Measurements from ENCODE around the gene TMEM97. TPM values are rescaled to one million over a fixed set of nuclear protein-coding genes. Genes with fewer than 3 reads are reported as not detected.
"Not testable (repeated sequence)": the region's sequence is repeated elsewhere in the genome, so short reads cannot be mapped to it uniquely, and the experiment has no call there.

TMEM97 gene
- total RNA-seq = 2.3 TPM
- long read RNA-seq, partial matches to known transcripts = 0 of 3 reads
- long read RNA-seq, other reads (novel, unspliced or antisense) = 1 of 3 reads

DNA sequence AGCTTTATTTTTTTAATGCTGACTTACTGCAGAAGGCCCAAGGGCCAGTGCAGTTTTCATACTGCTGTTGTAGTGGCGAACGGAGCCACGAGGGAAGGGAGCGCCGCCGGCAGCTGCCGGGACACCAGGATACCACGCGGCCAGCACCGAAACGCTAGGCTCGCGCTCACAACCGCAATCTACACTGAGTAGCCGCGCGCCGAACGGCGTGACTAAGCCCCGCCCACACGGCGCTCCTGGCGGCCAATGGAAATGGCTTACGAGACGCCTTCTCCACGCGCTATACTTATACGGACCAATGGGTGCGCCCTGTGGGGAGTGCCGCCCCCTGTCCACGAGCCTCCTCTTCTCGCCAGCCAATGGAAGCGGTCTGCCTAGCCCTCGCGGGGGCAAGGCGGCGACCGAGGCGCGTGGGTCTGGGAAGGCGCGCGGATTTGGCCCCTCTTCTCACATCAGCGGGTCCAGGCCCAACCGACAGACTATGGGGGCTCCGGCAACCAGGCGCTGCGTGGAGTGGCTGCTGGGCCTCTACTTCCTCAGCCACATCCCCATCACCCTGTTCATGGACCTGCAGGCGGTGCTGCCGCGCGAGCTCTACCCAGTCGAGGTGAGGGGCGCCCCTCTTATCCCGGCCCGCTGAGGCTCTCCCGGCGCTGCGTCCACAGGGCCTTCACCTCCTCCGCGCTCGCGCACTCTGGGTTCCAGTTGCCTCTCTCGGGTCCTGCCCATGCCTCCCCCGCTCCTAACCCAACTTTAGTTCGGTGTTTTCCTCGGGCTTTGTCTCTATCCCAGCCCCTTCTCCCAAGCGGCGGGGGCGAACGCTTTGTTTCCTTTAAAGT, at the start of gene TMEM97:
Gene TMEM97, plus strand, starts transcription at position 442 of the 839 bp plus-strand sequence. Its CDS starts 40 bp downstream, at position 482.
- peak; percentile 100 for ATAC-seq
- intact Hi-C loops (cut with DNase I) = loop anchor here (1.0 kb wide), 1 partner anchor 15 kb away; no protein-coding TSS in a partner anchor

DNA sequence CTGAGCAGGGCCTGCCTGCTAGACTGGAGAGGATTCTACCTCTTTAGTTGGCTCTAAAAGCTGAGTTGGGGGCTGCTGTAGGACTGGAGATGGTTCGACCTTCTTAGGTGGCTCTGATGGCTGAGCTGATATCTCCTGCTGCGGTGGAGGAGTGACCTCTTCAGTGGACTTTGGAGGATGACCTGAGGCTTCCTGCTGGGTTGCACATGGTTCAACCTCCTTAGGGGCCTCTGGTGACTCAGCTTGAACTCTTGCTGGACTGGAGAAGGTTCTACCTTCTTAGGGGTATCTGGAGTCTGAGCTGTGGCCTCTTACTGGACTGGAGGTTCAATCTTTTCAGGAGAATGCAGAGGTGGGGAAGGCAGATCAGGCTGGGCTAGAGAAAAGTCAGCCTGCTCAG, 48.9 kb upstream of the TMEM97 start:
- DNase-seq (ENCODE audit: missing footprints) (no peak), ATAC-seq (no peak)
- intact Hi-C loops (cut with DNase I) = no loop called here

More for the DNA sequence above, at the start of gene TMEM97:
- DNase-seq (ENCODE audit: missing footprints) = peak; percentile 98

DNA sequence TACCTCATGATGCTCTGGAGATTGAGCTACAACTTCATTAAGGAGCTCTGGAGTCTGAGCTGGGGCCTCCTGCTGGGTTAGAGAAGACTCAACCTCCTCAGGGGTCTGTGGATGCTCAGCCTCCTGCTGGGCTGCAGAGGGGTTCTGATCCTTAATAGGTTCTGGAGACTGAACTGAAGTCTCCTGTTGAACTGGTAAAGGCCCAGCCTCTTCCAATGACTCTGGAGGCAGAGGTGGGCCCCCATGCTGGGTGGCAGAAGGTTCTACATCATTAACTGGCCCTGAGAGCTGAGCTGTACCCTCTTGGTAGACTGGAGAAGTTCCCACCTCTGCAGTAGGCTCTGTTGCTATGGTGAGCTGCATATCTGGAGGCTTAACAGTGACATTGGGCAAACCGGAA, 48.1 kb upstream of the TMEM97 start:
- ATAC-seq = no peak
- no peak for DNase-seq (ENCODE audit: missing footprints)
- intact Hi-C loops (cut with DNase I) = no loop called here

DNA sequence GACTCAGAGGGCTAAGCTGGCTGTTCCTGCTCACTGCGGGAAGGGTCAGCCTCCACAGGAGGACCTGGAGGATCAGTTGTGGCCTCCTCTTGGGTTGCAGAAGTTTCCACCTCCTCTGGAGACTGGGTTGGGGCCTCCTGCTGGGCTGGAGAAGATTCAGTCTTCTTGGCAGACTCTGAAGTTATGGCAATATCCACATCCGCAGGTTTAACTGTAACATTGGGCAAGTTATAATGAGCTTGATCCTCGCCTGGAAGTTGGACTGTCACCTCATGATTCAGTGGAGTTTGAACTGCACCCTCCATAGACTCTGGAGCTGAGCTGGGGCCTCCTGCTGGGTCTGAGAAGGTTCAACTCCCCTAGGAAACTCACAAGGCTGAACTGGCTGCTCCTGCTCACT, 47.6 kb upstream of the TMEM97 start:
- DNase-seq (ENCODE audit: missing footprints) (no peak), ATAC-seq (no peak)
- intact Hi-C loops (cut with DNase I) = no loop called here

DNA sequence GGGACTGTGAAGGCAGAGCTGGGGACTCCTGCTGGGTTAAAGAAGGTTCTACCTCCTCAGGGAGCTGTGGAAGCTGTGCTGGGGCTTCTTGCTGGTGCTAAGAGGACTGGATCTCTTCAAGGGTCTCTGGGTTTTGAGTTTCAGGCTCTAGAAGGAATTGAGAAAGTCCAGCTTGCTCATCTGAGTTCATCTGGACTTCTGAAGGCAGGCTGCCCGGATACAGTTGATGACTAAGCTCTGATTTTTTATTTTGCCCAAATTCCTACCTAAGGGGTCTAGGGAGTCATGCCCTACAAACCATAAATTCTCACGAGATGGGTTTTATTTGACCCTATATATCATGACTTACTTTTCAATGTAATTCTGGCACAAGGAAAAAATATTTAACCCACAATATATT, 46.8 kb upstream of the TMEM97 start:
- intact Hi-C loops (cut with DNase I) = no loop called here
- no peak for ATAC-seq

DNA sequence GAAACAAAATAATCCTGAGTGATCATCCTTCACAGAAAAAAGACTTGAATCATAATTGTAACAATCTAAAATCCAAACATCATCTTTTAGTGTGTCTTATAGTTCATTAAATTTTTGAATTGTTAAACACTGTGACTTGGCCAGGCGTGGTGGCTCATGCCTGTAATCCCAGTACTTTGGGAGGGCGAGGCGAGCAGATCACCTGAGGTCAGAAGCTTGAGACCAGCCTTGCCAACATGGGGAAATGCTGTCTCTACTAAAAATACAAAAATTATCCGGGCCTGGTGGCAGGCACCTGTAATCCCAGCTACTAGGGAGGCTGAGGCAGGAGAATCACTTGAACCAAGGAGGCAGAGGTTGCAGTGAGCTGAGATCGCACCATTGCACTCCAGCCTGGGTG, 45.7 kb upstream of the TMEM97 start:
- ATAC-seq; DNase-seq (ENCODE audit: missing footprints); intact Hi-C loops (cut with DNase I): not testable (repeated sequence)

More for the DNA sequence above, 46.8 kb upstream of the TMEM97 start:
- no peak for DNase-seq (ENCODE audit: missing footprints)

DNA sequence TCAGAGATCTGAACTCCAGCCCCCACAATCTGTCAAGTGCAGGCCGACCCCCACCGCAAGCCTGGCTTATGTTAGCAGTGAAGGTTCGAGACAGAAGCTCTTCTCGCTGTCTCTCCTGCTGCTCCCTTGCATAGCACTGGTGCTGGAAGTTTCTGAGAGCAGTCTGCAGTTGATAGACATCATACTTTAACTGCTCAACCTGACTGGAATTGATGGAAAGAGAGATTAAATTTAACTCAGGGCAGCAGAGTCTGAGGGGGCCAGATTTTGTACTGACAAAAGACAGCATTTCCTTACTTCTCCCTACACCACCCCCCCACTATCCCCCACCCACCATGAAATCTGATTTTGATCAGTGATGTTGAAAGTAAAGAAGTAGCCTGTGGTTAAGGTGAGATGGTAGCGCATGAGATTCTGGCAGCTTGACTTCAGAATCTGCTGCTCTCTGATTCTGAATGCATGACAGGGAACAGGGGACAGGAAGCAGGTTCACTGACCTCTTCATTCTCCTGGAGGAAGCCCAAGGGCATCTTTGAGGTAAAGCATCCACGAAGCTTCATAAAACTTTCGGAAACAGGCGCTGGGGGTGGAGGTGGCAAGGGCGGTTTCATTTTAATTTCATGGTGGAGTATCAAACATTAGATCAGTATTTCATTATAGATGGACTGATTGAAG, 44.3 kb upstream of the TMEM97 start:
- intact Hi-C loops (cut with DNase I) = no loop called here
- no peak for ATAC-seq
- DNase-seq (ENCODE audit: missing footprints) = no peak

DNA sequence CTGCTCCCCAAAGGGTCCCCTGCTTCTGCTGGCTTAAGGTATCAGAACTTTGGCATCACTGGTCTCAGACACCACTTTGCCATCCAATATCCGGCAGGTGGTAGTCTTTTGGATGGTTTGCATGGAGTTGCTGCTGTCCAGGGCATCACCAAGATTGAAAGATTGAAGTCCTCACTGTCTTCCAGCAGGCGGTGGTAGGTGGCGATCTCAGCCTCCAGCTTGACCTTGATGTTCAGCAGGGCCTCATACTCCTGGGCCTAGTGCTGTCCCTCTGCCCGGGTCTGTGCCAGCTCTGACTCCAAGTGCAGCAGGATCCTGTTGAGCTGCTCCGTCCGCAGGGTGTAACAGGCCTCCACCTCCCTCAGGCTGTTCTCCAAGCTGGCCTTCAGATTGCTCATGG, 43.0 kb upstream of the TMEM97 start:
- intact Hi-C loops (cut with DNase I) = no loop called here
- DNase-seq (ENCODE audit: missing footprints) = no peak
- ATAC-seq = no peak

DNA sequence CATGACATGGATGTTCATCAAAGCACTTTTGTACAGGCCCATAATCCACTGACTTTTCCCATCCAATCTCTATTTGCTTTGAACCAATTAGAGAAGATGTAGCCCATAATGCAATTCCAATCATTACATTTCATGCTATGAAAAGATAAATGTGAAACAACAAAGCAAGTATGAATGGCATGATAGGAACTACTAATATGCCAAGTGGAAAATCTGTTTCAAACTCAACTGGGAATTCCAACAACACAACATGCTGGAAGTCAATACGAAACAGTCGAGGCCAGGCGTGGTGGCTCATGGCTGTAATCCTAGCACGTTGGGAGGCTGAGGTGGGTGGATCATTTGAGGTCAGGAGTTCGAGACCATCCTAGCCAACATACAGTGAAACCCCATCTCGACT, 39.6 kb upstream of the TMEM97 start:
- intact Hi-C loops (cut with DNase I) = no loop called here
- ATAC-seq (no peak), DNase-seq (ENCODE audit: missing footprints) (no peak)

DNA sequence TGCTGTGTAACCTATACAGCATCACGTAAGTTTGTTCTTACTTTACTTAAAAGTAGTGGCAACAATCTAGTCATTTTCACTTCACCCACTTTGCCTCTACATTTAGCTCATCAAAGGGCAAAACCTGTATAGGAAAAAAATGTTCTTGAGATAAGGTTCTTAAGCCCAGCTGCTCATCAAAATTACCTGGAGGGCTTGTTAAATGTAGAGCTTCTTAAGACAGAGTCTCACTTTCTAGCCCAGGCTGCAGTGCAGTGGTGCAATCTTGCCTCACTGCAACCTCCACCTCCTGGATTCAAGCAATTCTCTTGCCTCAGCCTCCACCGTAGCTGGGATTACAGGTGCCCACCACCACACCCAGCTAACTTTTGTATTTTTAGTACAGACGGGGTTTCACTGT, 38.2 kb upstream of the TMEM97 start:
- ATAC-seq (no peak), DNase-seq (ENCODE audit: missing footprints) (no peak)
- intact Hi-C loops (cut with DNase I) = no loop called here

DNA sequence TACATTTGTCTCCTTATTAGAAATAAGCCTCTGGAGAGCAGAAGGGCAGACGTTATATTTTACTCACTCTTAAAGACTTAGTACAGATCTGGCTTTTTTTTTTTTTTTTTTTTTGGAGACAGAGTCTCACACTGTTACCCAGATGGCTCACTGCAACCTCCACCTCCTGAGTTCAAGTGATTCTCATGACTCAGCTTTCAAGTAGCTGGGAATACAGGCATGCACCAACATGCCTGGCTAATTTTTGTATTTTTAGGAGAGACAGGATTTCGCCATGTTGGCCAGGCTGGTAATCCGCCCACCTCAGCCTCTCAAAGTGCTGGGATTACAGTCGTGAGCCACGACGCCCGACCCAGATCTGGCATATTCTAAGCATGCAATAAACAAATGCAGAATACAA, 36.4 kb upstream of the TMEM97 start:
- intact Hi-C loops (cut with DNase I) = no loop called here
- ATAC-seq = no peak
- DNase-seq (ENCODE audit: missing footprints) = no peak

DNA sequence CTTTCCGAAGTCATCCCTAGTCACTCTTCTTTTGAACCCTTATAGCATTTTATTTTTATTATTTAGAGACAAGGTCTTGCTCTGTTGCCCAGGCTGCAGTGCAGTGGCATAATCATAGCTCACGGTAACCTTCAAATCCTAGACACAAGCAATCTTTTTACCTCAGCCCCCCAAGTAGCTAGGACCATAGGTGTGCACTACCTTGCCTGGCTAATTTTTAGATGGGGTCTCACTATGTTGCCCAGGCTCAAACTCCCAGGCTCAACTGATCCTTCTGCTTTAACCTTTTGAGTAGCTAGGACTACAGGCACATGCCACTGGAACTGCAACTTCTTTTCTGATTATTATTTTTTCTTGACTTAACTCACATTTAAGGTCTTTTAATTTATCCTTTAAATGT, 33.0 kb upstream of the TMEM97 start:
- no peak for ATAC-seq
- intact Hi-C loops (cut with DNase I) = no loop called here

DNA sequence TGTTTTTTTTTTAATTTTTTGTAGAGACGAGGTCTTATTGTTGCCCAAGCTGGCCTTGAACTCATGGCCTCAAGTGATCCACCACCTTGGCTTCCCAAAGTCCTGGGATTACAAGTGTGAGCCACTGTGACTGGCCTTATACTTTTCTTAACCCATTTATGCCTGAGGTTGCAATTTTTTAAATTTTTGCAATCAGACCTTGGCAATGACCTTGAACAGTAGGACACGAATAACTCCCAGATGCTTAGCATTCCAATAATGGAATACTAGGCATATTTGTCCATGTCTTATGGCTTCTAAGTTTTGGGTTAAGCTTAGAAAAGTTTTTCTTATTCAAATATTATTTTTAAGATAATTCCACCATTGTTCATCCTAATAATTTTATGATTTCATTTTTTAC, 28.3 kb upstream of the TMEM97 start:
- ATAC-seq = no peak
- no peak for DNase-seq (ENCODE audit: missing footprints)
- intact Hi-C loops (cut with DNase I) = no loop called here

More for the DNA sequence above, 33.0 kb upstream of the TMEM97 start:
- DNase-seq (ENCODE audit: missing footprints) = no peak

DNA sequence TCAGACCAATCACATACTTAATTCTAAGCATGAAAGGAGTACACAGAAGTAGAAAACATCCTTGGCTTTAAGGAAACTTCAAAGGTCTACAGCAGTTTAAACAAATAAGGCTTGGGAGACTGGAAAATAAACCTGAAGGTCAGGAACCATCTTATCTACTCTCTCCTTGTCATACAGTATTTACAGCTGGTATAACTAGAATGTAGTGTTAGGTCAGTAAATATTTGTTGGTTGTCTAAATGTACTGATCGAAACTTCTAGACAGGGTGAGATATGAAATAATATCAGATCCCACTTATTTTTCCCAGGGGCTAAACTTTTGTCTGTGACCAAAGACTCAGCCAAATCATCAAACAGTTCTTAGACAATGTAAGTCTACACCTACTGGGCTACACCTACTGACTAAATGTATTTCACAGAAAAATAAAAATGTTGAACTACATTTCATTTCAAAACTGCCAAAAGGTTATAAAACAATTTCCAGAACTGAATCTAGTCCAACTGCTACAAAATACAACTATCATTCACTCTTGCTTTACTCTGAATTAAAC, 27.1 kb upstream of the TMEM97 start:
- intact Hi-C loops (cut with DNase I) = no loop called here
- no peak for DNase-seq (ENCODE audit: missing footprints)
- ATAC-seq = no peak

DNA sequence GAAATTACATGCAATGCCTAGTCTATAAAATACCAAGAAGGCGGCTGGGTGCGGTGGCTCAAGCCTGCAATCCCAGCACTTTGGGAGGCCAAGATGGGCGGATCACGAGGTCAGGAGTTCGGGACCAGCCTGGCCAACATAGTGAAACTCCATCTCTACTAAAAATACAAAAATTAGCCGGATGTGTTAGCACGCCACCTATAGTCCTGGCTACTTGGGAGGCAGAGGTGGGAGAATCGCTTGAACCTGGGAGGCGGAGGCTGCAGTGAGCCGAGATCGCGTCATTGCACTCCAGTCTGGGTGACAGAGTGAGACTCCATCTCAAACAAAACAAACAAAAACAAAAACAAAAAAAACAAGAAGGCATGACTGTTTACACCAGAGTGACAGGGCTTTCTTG, 26.1 kb upstream of the TMEM97 start:
- intact Hi-C loops (cut with DNase I); DNase-seq (ENCODE audit: missing footprints): not testable (repeated sequence)

DNA sequence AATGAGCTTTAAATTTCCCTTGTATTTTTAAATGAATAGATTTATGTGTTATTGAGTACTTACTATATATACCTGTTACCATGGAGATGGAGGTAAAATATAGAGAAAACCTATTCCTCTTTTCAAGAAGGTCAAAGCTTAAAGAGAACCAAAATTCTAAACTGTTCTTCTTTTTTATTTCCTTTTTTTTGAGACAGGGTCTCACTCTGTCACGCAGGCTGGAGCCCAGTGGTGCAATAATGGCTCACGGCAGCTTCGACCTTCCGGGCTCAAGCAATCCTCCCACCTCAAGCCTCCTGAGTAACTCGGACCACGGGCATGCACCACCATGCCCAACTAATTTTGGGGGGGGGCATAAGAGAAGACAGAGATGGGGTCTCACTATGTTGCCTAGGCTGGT, 25.0 kb upstream of the TMEM97 start:
- intact Hi-C loops (cut with DNase I) = no loop called here
- no peak for ATAC-seq
- DNase-seq (ENCODE audit: missing footprints) = peak; percentile 28

More for the DNA sequence above, 26.1 kb upstream of the TMEM97 start:
- ATAC-seq = not testable (repeated sequence)

DNA sequence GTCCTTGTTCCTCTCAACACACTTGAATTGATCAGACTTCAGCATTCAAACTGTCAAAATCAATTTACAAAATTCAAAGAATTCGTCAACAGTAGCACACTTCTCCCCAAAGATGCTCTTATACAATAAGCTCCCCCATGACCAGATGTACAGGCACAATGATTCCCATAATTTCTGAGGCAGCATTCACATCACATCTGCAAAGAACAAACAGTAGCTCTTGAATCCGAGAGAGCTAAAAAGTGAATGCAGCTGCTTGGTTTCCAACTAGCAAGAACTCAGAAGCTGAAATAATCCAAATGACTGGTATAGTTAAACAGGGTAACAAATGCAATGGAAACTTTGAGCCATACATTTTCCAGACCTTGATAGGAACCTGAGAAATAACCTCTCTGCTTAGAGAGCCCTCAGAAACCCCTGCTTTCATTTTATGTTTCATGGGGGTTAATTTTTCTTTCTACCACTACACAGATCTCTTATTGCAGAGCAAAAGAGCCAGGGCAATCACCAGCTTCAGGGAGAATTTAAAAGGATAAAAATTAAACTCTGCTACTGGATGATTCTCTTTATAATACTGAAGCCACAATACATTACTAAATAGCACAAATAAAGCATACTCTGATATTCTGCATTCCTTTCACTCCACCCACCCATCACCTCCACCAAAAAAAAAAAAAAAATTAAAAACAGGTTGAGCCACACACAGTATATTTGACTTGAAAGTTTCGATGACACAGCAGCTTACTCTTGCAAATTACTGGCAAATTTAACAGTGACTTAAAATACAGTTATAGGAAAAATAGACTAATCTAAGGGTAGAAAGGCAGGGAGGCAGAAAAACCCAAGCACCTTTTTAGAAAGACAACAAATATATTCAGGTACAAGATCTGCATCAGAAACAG, 23.1 kb upstream of the TMEM97 start:
- ATAC-seq = no peak

DNA sequence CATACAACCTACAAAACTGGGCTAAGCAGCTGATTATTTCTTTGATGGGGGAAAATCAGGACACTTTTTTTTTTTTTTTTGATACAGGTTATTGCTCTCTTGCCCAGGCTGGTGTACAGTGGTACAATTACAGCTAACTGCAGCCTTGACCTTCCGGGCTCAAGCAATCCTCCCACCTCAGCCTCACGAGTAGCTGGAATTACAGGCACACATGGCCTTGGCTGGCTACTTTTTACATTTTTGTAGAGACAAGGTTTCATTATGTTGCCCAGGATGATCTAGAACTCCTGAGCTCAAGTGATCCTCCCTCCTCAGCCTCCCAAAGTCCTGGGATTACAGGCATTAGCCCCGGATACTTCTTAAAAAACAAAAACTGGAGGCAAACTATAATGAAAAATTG, 20.6 kb upstream of the TMEM97 start:
- intact Hi-C loops (cut with DNase I) = no loop called here
- ATAC-seq (no peak), DNase-seq (ENCODE audit: missing footprints) (no peak)

More for the DNA sequence above, 23.1 kb upstream of the TMEM97 start:
- no peak for DNase-seq (ENCODE audit: missing footprints)
- intact Hi-C loops (cut with DNase I) = no loop called here

DNA sequence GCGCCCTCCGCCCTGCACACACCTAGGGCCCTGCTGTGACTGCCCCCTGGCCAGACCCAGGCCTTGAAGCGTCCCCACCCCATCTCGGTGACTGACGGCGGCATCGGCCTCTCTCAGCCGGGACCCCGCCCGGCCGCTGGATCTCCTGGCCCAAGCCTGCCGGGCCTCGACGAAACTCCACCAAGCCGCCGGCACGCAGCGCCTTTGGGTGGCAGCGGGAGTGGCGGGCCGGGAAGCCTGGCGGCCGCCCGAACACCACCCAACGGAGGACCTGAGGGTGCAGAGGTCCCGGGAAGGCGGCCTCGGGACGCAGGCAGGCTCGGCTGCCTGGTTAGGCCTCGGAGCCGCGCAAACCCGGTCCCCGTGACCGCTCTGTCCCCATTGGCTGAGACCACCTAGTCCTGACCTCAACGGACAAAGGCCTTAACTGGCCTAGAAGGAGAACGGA, 12.0 kb upstream of the TMEM97 start:
- ATAC-seq = no peak
- intact Hi-C loops (cut with DNase I) = no loop called here
- no peak for DNase-seq (ENCODE audit: missing footprints)
